SK-N-SH (cell line): ENCODE measurements around the gene SLC2A8. TPM values are rescaled to one million over a fixed set of nuclear protein-coding genes. Genes with fewer than 3 reads are reported as not detected.

Source experiments
- CTCF ChIA-PET: fragments of 300-600, 350-600 bp; formaldehyde crosslinking; extraction: SDS; loops from one replicate; lab custom pipeline; 2021; lab: Yijun Ruan, JAX
- POLR2A ChIA-PET: fragments of 350-600 bp; sonication (Branson Sonifier 250); formaldehyde crosslinking; extraction: SDS; loops from one replicate; lab custom pipeline; 2020; ENCODE audit warnings: antibody characterized with exemption, inconsistent platforms; lab: Yijun Ruan, JAX
- DNase-seq: peaks from one replicate; pipeline ENCODE4 v3.0.0; 2012
- H2AFZ ChIP-seq: fragments of 200-600 bp; sonication (generic); 2 replicates; pipeline ENCODE4 v1.8.1; 2016; ENCODE audit warnings: antibody characterized with exemption, mild to moderate bottlenecking, low read depth
- H3F3A ChIP-seq: fragments of 200-600 bp; sonication (generic); replicated peaks from 2 replicates; pipeline ENCODE3; 2016; ENCODE audit warnings: antibody characterized with exemption, mild to moderate bottlenecking; ENCODE audit not compliant: insufficient read depth
- H3K27ac ChIP-seq, 2 experiments: fragments of 200-500 bp in 1 of 2; fragments of 200-600 bp in 1 of 2; sonication (Bioruptor generic) in 1 of 2; sonication (generic), shearing (Covaris generic) in 1 of 2; 2 replicates each; pipeline versions ENCODE4 v1.5.1 to v1.6.1; 2014 to 2016; ENCODE audit warnings: low read depth in 2 of 2, inconsistent platforms in 1 of 2, low read length in 1 of 2, mild to moderate bottlenecking in 1 of 2, mixed read lengths in 1 of 2
- H3K27me3 ChIP-seq: fragments of 200-600 bp; sonication (generic), shearing (Covaris generic); 2 replicates; pipeline ENCODE4 v1.6.1; 2016; ENCODE audit warnings: mixed run types; ENCODE audit not compliant: insufficient read depth
- H3K36me3 ChIP-seq, 2 experiments: fragments of 200-500 bp in 1 of 2; fragments of 200-600 bp in 1 of 2; sonication (Bioruptor generic) in 1 of 2; sonication (generic) in 1 of 2; replicated peaks in 1 of 2; 2 replicates each; pipeline versions ENCODE3 to v1.5.1; 2014 to 2016; ENCODE audit warnings: low read length in 1 of 2, mild to moderate bottlenecking in 1 of 2; ENCODE audit not compliant: insufficient read depth in 2 of 2, control insufficient read depth in 1 of 2
- H3K4me1 ChIP-seq, 2 experiments: fragments of 200-500 bp in 1 of 2; fragments of 200-600 bp in 1 of 2; sonication (Bioruptor generic) in 1 of 2; sonication (generic), shearing (Covaris generic) in 1 of 2; 2 replicates each; pipeline versions ENCODE4 v1.5.1 to v1.6.1; 2014 to 2016; ENCODE audit warnings: low read depth in 1 of 2, low read length in 1 of 2, mixed run types in 1 of 2; ENCODE audit not compliant: insufficient read depth in 2 of 2, control insufficient read depth in 1 of 2
- H3K4me2 ChIP-seq: fragments of 200-600 bp; sonication (generic), shearing (Covaris generic); 2 replicates; pipeline ENCODE4 v1.6.1; 2017; ENCODE audit warnings: mixed run types
- H3K4me3 ChIP-seq, 2 experiments: fragments of 200-500 bp in 1 of 2; fragments of 200-600 bp in 1 of 2; sonication (Bioruptor generic) in 1 of 2; sonication (generic), shearing (Covaris generic) in 1 of 2; 2 replicates each; pipeline versions ENCODE4 v1.5.1 to v1.8.1; 2014 to 2016; ENCODE audit warnings: low read depth in 2 of 2, inconsistent platforms in 1 of 2, low read length in 1 of 2, mild to moderate bottlenecking in 1 of 2, mixed read lengths in 1 of 2, moderate library complexity in 1 of 2
- H3K79me2 ChIP-seq: fragments of 200-600 bp; sonication (generic); 2 replicates; pipeline ENCODE4 v1.8.1; 2017; ENCODE audit warnings: mild to moderate bottlenecking; ENCODE audit not compliant: insufficient read depth
- H3K9ac ChIP-seq: fragments of 200-600 bp; sonication (generic); 2 replicates; pipeline ENCODE4 v1.6.1; 2017; ENCODE audit warnings: mixed run types
- H3K9me2 ChIP-seq: fragments of 200-600 bp; sonication (generic); 2 replicates; pipeline ENCODE4 v1.6.1; 2017; ENCODE audit warnings: mixed run types
- H3K9me3 ChIP-seq: fragments of 200-600 bp; sonication (generic); 2 replicates; pipeline ENCODE4 v1.6.1; 2017; ENCODE audit warnings: mixed run types, mild to moderate bottlenecking, moderate library complexity
- H4K20me1 ChIP-seq: fragments of 200-600 bp; sonication (generic); 2 replicates; pipeline ENCODE4 v1.6.1; 2017; ENCODE audit warnings: mild to moderate bottlenecking, mixed run types; ENCODE audit not compliant: insufficient read depth
- FOXJ3 ChIP-seq: sonication (generic); formaldehyde crosslinking; IDR thresholded peaks from 2 replicates; pipeline ENCODE4 v1.5.1; 2020; ENCODE audit warnings: mild to moderate bottlenecking, missing genetic modification reagents
- MAX ChIP-seq: IDR thresholded peaks from 2 replicates; pipeline ENCODE4 v1.4.0; 2012; ENCODE audit warnings: low read depth
- NRF1 ChIP-seq: IDR thresholded peaks from 2 replicates; pipeline ENCODE4 v1.6.1; 2012; ENCODE audit warnings: low read depth, mild to moderate bottlenecking, low read length
- POLR2AphosphoS5 ChIP-seq: IDR thresholded peaks from 2 replicates; pipeline ENCODE4 v1.6.1; 2012; ENCODE audit warnings: low read depth, low read length
- REST ChIP-seq: IDR thresholded peaks from 2 replicates; pipeline ENCODE4 v1.6.1; 2012; ENCODE audit warnings: mild to moderate bottlenecking, low read depth, low read length, moderate library complexity
- SIN3A ChIP-seq: IDR thresholded peaks from 2 replicates; pipeline ENCODE4 v1.6.1; 2012; ENCODE audit warnings: low read depth, mild to moderate bottlenecking, low read length, moderate library complexity, borderline replicate concordance
- SMC3 ChIP-seq: IDR thresholded peaks from 2 replicates; pipeline ENCODE4 v1.6.1; 2012; ENCODE audit warnings: low read depth, low read length, improper control_type of control experiment
- TAF1 ChIP-seq: IDR thresholded peaks from 2 replicates; pipeline ENCODE4 v1.6.1; 2012; ENCODE audit warnings: low read depth, mild to moderate bottlenecking, low read length, moderate library complexity, borderline replicate concordance
- YY1 ChIP-seq: IDR thresholded peaks from 2 replicates; pipeline ENCODE4 v1.4.0; 2012; ENCODE audit warnings: low read depth, mild to moderate bottlenecking
- WGBS: methylation state at CpG from one replicate; pipeline ENCODE4 v1.1.6; 2017; ENCODE audit warnings: low lambda C conversion rate; 5-methylcytosine and 5-hydroxymethylcytosine counted together
- polyA plus RNA-seq, 3 experiments: library from polyadenylated mRNA; depleted of rRNA; stranded (reverse); fragments of >200 nt; gene quantifications; 2 replicates each; pipeline ENCODE4 v1.2.3, GENCODE V29; 2012
- TF ChIP-seq, protein P1 (sequence below): IDR thresholded peaks from 2 replicates; pipeline ENCODE4 v1.4.0; 2012; ENCODE audit warnings: low read depth, borderline replicate concordance
- TF ChIP-seq, protein P2 (sequence below): fragments of 150-350 bp; IDR thresholded peaks from 2 replicates; pipeline ENCODE4 v1.6.1; 2016; ENCODE audit warnings: mild to moderate bottlenecking, low read depth, low read length

Gene SLC2A8
- polyA plus RNA-seq, 1 of the 3 experiments (the other 2 are of a cell fraction): 15.1 TPM

GRCh38 chr9:127370672-127371648 is 26.0 kb upstream of the SLC2A8 start:
- Histone ChIP-seq H3K4me3 (no peak overlapping the region), H3K9me3 (no peaks in the 10 kb centered on the region), H3K27ac (no peak overlapping the region), H3K4me1 (peaks cover 0 to 2% of the 10 kb centered on the region in 2 experiments; a peak in 1 of 4 replicates), H3K27me3 (no peaks in the 10 kb centered on the region), H3K79me2 (no peaks in the 10 kb centered on the region), H3K36me3 (no peaks in the 10 kb centered on the region), H3F3A (no peaks in the 10 kb centered on the region), H4K20me1 (no peaks in the 10 kb centered on the region), H3K9ac (no peak overlapping the region), H3K4me2 (no peak overlapping the region), H2AFZ (no peak overlapping the region), H3K9me2 (no peaks in the 10 kb centered on the region)
- TF ChIP-seq YY1: no peak
- no peak for TF ChIP-seq POLR2AphosphoS5
- TF ChIP-seq, protein P1, sequence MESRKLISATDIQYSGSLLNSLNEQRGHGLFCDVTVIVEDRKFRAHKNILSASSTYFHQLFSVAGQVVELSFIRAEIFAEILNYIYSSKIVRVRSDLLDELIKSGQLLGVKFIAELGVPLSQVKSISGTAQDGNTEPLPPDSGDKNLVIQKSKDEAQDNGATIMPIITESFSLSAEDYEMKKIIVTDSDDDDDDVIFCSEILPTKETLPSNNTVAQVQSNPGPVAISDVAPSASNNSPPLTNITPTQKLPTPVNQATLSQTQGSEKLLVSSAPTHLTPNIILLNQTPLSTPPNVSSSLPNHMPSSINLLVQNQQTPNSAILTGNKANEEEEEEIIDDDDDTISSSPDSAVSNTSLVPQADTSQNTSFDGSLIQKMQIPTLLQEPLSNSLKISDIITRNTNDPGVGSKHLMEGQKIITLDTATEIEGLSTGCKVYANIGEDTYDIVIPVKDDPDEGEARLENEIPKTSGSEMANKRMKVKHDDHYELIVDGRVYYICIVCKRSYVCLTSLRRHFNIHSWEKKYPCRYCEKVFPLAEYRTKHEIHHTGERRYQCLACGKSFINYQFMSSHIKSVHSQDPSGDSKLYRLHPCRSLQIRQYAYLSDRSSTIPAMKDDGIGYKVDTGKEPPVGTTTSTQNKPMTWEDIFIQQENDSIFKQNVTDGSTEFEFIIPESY: no peak
- TF ChIP-seq TAF1: no peak
- TF ChIP-seq SIN3A: no peak
- no peak for TF ChIP-seq SMC3
- TF ChIP-seq REST: no peak
- no peak for TF ChIP-seq NRF1
- TF ChIP-seq FOXJ3 (CRISPR knock-in tag): no peak
- no peak for TF ChIP-seq MAX
- TF ChIP-seq, protein P2, sequence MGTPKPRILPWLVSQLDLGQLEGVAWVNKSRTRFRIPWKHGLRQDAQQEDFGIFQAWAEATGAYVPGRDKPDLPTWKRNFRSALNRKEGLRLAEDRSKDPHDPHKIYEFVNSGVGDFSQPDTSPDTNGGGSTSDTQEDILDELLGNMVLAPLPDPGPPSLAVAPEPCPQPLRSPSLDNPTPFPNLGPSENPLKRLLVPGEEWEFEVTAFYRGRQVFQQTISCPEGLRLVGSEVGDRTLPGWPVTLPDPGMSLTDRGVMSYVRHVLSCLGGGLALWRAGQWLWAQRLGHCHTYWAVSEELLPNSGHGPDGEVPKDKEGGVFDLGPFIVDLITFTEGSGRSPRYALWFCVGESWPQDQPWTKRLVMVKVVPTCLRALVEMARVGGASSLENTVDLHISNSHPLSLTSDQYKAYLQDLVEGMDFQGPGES: no peak
- no peak for DNase-seq
- WGBS: 86% methylated on average over 13 of the region's 13 CpGs
- ChIA-PET CTCF (interaction anchor here (0.6 to 1.8 kb wide), 6 partner anchors 15 to 400 kb away, joined by 3 to 5 read pairs (median 4); no protein-coding TSS in a partner anchor), POLR2A (interaction anchor here (1.4 kb wide), 1 partner anchor 11 kb away, joined by 3 read pairs; no protein-coding TSS in a partner anchor)
